ENCODE results near the gene SLC29A4.

The SLC29A4 gene, protein sequence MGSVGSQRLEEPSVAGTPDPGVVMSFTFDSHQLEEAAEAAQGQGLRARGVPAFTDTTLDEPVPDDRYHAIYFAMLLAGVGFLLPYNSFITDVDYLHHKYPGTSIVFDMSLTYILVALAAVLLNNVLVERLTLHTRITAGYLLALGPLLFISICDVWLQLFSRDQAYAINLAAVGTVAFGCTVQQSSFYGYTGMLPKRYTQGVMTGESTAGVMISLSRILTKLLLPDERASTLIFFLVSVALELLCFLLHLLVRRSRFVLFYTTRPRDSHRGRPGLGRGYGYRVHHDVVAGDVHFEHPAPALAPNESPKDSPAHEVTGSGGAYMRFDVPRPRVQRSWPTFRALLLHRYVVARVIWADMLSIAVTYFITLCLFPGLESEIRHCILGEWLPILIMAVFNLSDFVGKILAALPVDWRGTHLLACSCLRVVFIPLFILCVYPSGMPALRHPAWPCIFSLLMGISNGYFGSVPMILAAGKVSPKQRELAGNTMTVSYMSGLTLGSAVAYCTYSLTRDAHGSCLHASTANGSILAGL

DNA sequence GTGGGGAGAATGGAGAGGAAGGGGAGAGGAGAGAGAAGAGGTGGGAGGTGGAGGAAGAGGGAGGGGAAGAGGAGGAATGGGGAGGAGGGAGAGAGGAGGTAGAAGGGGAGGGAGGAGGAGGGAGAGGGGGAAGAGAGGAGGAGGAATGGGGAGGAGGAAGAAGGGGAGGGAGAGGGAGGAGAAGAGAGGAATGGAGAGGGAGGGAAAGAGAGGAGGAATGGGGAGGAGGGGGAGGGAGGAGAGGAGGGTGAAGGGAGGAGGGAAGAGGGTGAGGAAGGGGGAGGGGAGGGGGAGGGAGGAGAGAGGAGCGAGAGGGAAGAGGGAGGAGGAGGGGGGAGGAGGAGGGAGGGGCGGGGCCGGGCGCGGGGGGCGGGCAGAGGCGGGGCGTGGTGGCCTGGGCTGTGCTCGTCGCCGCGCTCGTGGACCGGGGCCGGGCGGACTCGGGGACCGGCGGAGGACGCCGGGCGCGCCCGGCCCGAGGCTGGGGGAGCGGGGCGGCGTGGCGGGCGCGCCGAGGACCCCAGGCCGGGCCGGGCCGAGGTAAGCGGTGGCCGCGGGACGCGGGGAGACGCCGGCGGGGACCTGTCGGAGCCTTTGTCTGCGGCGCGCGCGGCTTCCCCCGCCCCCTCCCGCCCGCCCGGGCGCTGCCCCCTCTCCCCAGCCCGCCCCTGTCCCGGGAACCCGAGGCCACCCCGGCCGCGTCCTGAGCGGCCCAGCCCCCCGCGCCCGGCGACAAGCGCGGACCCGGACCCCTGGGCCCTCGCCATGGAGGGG is at the start of gene SLC29A4:
Gene SLC29A4 (plus strand): TSS at position 401 of the 774 bp plus-strand sequence. CDS start 4,874 bp downstream, outside the sequence.
- TF ChIP-seq CTCF (IDR thresholded peaks at IDR 0.05; ENCODE audit: extremely low read depth, insufficient read depth, missing control alignments), result no peak
- in situ Hi-C loops (cut with MboI; ENCODE audit: low pct_unique_long_range_greater_than_20kb, low sequenced_read_pairs, unreplicated experiment), result no loop called here
- DNase-seq (ENCODE audit: low spot score), result peak; percentile 73

DNA sequence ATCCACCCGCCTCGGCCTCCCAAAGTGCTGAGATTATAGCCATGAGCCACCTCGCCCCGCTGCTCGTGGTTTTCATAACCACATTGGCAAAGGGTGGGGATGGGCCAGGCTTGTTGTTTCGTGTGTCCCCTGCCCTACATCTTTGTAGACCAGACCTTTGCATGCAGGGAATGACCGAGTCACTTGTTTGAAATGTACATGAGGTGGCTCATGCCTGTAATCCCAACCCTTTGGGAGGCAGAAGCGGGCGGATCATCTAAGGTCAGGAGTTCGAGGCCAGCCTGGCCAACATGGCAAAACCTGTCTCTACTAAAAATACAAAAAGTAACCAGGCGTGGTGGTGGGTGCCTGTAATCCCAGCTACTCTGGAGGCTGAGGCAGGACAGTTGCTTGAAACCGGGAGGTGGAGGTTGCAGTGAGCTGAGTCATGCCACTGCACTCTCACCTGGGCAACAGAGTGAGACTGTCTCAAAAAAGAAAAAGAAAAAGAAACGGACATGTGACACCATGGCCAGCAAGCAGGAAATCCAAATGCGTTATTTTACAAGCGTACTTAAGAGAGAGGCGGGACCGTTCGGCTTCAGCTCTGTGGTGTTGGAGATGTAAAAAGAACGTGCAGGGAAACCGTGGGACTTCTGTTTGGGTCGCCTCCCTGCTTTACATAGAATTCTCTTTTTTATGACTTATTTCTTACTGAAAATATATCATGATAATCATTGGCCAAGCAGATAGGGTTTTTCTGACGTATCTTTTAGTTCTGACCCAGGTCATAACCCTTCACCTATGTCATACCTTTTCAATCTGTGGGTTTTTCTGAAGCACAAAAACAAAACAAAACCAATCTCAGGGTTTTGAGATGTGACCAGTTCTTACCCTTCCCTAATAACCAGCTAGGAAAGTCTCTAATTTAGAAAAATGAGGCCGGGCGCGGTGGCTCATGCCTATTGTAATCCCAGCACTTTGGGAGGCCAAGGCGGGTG is 47.6 kb upstream of the SLC29A4 start:
- in situ Hi-C loops (cut with MboI; ENCODE audit: low pct_unique_long_range_greater_than_20kb, low sequenced_read_pairs, unreplicated experiment), result no loop called here

GRCh38 chr7:5237286-5237685 is 45.5 kb upstream of the SLC29A4 start:
- TF ChIP-seq CTCF (IDR thresholded peaks at IDR 0.05; ENCODE audit: extremely low read depth, insufficient read depth, missing control alignments), result no peak
- no peak for DNase-seq (ENCODE audit: low spot score)
- in situ Hi-C loops (cut with MboI; ENCODE audit: low pct_unique_long_range_greater_than_20kb, low sequenced_read_pairs, unreplicated experiment), result no loop called here

More for the DNA sequence above, 47.6 kb upstream of the SLC29A4 start:
- DNase-seq (ENCODE audit: low spot score), result no peak
- TF ChIP-seq CTCF (IDR thresholded peaks at IDR 0.05; ENCODE audit: extremely low read depth, insufficient read depth, missing control alignments), result no peak

GRCh38 chr7:5238500-5238899 is 44.2 kb upstream of the SLC29A4 start:
- in situ Hi-C loops (cut with MboI; ENCODE audit: low pct_unique_long_range_greater_than_20kb, low sequenced_read_pairs, unreplicated experiment), result no loop called here
- no peak for DNase-seq (ENCODE audit: low spot score)
- no peak for TF ChIP-seq CTCF (IDR thresholded peaks at IDR 0.05; ENCODE audit: extremely low read depth, insufficient read depth, missing control alignments)

GRCh38 chr7:5243261-5243660 is 39.5 kb upstream of the SLC29A4 start:
- in situ Hi-C loops (cut with MboI; ENCODE audit: low pct_unique_long_range_greater_than_20kb, low sequenced_read_pairs, unreplicated experiment), result no loop called here
- no peak for DNase-seq (ENCODE audit: low spot score)

More at GRCh38 chr7:5243261-5243660, 39.5 kb upstream of the SLC29A4 start:
- TF ChIP-seq CTCF (IDR thresholded peaks at IDR 0.05; ENCODE audit: extremely low read depth, insufficient read depth, missing control alignments), result no peak

Measured in GM13977 (cell line).